ENCODE data around the gene IGFN1. TPM values are rescaled to one million over a fixed set of nuclear protein-coding genes. Genes with fewer than 3 reads are reported as not detected.
A peak's percentile ranks its signal among the peaks of the same experiment; 100 is the strongest.

IGFN1 gene
- total and polyA plus RNA-seq, 2 of the 4 experiments (the other 2 are of a cell fraction), result 0.05 TPM; not detected in 1

- peak; percentile 100 for ATAC-seq (ENCODE audit: low read depth)
- no peaks in the 10 kb centered on the region for H3K79me1 ChIP-seq (ENCODE audit: low read depth in 1 of 2, low read length in 2 of 2)
- no peak overlapping the region for H3K56ac ChIP-seq (ENCODE audit: extremely low read depth, insufficient read depth, low read length)
- intact Hi-C loops (cut with micrococcal nuclease), result no loop called here
- TF ChIP-seq CHD1 (IDR thresholded peaks at IDR 0.05; ENCODE audit: low read depth, low read length), result no peak
- no peak for TF ChIP-seq FOS (IDR thresholded peaks at IDR 0.05; ENCODE audit: low read depth, low read length)
- TF ChIP-seq POLR2A (IDR thresholded peaks at IDR 0.05; ENCODE audit: low read depth, low read length), result peak; percentile 68
- peak; percentile 83 for TF ChIP-seq CEBPB (IDR thresholded peaks at IDR 0.05; ENCODE audit: low read depth, low read length)
- 0 out of 2 replicates have a peak, but pooled peaks have one; percentile 1 for TF ChIP-seq SMC3 (IDR thresholded peaks at IDR 0.05; ENCODE audit: low read depth, low read length)
- TF ChIP-seq, protein P1, sequence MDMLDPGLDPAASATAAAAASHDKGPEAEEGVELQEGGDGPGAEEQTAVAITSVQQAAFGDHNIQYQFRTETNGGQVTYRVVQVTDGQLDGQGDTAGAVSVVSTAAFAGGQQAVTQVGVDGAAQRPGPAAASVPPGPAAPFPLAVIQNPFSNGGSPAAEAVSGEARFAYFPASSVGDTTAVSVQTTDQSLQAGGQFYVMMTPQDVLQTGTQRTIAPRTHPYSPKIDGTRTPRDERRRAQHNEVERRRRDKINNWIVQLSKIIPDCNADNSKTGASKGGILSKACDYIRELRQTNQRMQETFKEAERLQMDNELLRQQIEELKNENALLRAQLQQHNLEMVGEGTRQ (IDR thresholded peaks at IDR 0.05; ENCODE audit: low read depth, low read length), result no peak
- peak overlapping the region; percentile 4 for H2AK9ac ChIP-seq (replicated peaks; ENCODE audit: low read depth, low read length, poor library complexity)
- H3K4ac ChIP-seq (ENCODE audit: low read depth, low read length), result peak overlapping the region; percentile 25; the same call in 1 of the 2 replicates
- H3K9ac ChIP-seq (ENCODE audit: low read depth, low read length), result peak overlapping the region; percentile 63
- no peak overlapping the region for H4K5ac ChIP-seq (ENCODE audit: low read depth, low read length)
- no peaks in the 10 kb centered on the region for H3K36me3 ChIP-seq (ENCODE audit: control insufficient read depth, insufficient read depth, low read length)
- peak overlapping the region; percentile 92 for H3K4me2 ChIP-seq (ENCODE audit: low read depth, low read length)
- H3K9me1 ChIP-seq (ENCODE audit: insufficient read depth, low read length), result peaks cover 3% of the 10 kb centered on the region
- WGBS, 2 experiments (ENCODE audit: extremely low coverage in 2 of 2, insufficient read length in 1 of 2), result 34% methylated on average over 3 of the region's 26 CpGs; no CpG with 5 or more reads in 1 of the 2 experiments
- no TSS peak for BruUV-seq (replicated peaks)
- H4K91ac ChIP-seq (ENCODE audit: insufficient read depth, low read depth, low read length), result peak overlapping the region; percentile 22; the same call in 1 of the 2 replicates
- no peak overlapping the region for H2AK5ac ChIP-seq (ENCODE audit: low read depth, low read length)
- 0 out of 2 replicates have a peak overlapping the region, but pooled peaks have one; percentile 40 for H2BK20ac ChIP-seq (ENCODE audit: low read depth, low read length)
- dilution Hi-C loops (cut with HindIII; ENCODE audit: low sequenced_read_pairs, unreplicated experiment), result no loop called here
- in situ Hi-C loops (cut with MboI; ENCODE audit: low sequenced_read_pairs), result no loop called here
- H2BK15ac ChIP-seq (ENCODE audit: low read depth, low read length), result no peak overlapping the region
- ChIA-PET POLR2A (ENCODE audit: unreplicated experiment) (no interaction called here), CTCF (no interaction called here)
- H3K14ac ChIP-seq (replicated peaks; ENCODE audit: low read depth, low read length), result no peak overlapping the region
- peak overlapping the region; percentile 70 for H3K4me3 ChIP-seq (ENCODE audit: insufficient read depth, low read depth, low read length)
- DNase-seq, result peak; percentile 80
- H3K18ac ChIP-seq (ENCODE audit: low read depth, low read length), result no peak overlapping the region
- no peak overlapping the region for H3K23ac ChIP-seq (ENCODE audit: low read depth, low read length)
- H3K27me3 ChIP-seq (ENCODE audit: control insufficient read depth, insufficient read depth, low read length), result peaks cover 8% of the 10 kb centered on the region
- peak overlapping the region; percentile 6; the same call in 1 of the 2 replicates for H3K27ac ChIP-seq (ENCODE audit: insufficient read depth, low read length)
- H4K20me1 ChIP-seq (ENCODE audit: insufficient read depth, low read length), result no peaks in the 10 kb centered on the region
- 0 out of 2 replicates have a peak, but pooled peaks cover 2% of the 10 kb centered on the region for H3K4me1 ChIP-seq (ENCODE audit: control insufficient read depth, insufficient read depth, low read length)
- H2AFZ ChIP-seq (replicated peaks; ENCODE audit: low read length, poor library complexity), result peak overlapping the region; percentile 93
- H2BK5ac ChIP-seq (ENCODE audit: low read depth, low read length, poor library complexity, severe bottlenecking), result no peak overlapping the region
- H2BK120ac ChIP-seq (ENCODE audit: low read depth, low read length), result peak overlapping the region; percentile 7; the same call in 1 of the 2 replicates
- H3K9me3 ChIP-seq (ENCODE audit: control insufficient read depth, insufficient read depth, low read length), result no peaks in the 10 kb centered on the region
- peak overlapping the region in 1 of 2 experiments; percentile 33; a peak in 2 of 4 replicates for H4K8ac ChIP-seq (ENCODE audit: low read depth in 2 of 2, low read length in 2 of 2)
These were observed 20.0 kb upstream of the IGFN1 start for GRCh38 chr1:201170533-201171062.
